ENCODE measurements around the gene PDE3A.

The PDE3A gene

DNA sequence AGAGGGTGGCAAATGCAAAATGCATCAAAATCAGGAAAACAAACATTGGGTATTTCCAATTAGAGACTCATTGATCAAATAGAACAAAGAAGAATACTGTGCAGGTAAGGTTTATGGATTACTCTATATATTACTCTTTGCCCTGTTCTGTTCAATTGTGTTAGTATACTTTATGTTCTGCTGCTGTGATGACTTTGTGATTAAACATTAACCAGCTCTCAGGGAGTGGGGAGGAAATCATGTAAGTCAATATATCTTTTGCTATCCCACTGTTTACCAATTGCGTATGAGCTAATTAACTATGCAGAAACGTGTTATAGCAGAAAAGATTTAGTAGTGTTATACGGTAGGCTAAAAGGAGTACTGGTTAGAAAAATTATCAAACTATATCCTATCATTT, 129.4 kb downstream of the PDE3A start:
- in situ Hi-C loops (cut with MboI; ENCODE audit: low pct_unique_long_range_greater_than_20kb, low sequenced_read_pairs, unreplicated experiment), result no loop called here
- no peak for DNase-seq (ENCODE audit: low spot score)
- TF ChIP-seq, protein P1, sequence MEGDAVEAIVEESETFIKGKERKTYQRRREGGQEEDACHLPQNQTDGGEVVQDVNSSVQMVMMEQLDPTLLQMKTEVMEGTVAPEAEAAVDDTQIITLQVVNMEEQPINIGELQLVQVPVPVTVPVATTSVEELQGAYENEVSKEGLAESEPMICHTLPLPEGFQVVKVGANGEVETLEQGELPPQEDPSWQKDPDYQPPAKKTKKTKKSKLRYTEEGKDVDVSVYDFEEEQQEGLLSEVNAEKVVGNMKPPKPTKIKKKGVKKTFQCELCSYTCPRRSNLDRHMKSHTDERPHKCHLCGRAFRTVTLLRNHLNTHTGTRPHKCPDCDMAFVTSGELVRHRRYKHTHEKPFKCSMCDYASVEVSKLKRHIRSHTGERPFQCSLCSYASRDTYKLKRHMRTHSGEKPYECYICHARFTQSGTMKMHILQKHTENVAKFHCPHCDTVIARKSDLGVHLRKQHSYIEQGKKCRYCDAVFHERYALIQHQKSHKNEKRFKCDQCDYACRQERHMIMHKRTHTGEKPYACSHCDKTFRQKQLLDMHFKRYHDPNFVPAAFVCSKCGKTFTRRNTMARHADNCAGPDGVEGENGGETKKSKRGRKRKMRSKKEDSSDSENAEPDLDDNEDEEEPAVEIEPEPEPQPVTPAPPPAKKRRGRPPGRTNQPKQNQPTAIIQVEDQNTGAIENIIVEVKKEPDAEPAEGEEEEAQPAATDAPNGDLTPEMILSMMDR (IDR thresholded peaks at IDR 0.05; ENCODE audit: extremely low read depth, insufficient read depth, missing control alignments), result no peak

DNA sequence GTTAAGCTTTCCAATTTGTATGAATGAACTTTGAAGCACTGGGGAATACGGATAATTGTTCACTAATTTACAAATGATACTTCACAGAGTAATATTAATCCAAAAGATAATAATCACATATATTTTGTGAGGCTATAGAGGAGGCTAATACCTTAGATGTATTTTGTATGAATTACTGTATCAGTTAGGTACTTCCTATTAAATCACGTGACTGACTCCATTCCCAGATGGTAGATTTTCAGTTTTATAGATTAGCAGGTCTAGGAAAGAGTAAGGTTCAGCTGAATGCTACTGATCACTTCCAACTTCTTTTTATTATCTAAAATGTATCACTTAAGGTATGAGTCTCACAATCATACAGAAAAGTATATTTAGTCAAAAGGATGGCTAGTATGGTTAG, 133.6 kb downstream of the PDE3A start:
- no peak for DNase-seq (ENCODE audit: low spot score)
- in situ Hi-C loops (cut with MboI; ENCODE audit: low pct_unique_long_range_greater_than_20kb, low sequenced_read_pairs, unreplicated experiment), result no loop called here
- TF ChIP-seq, protein P1 (IDR thresholded peaks at IDR 0.05; ENCODE audit: extremely low read depth, insufficient read depth, missing control alignments), result no peak

DNA sequence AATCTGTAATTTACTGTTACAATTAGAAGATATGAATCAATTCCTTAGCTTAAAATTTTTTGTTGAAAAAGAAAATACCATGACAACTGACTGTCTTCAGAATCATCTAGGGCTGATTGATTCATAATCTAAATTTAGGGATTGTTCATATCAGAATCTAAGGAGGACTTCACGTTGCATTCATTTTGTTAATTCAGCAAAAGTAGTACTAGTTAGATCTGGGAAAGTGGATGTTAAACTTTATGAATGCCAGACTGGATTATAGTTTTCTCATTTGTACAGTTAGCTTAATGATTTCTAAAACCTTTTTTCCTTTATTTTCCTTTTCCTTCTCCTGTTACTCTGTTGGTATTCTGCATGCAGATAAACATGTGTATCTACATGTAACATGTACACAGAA, 135.5 kb downstream of the PDE3A start:
- DNase-seq (ENCODE audit: low spot score), result no peak
- TF ChIP-seq, protein P1 (IDR thresholded peaks at IDR 0.05; ENCODE audit: extremely low read depth, insufficient read depth, missing control alignments), result no peak
- in situ Hi-C loops (cut with MboI; ENCODE audit: low pct_unique_long_range_greater_than_20kb, low sequenced_read_pairs, unreplicated experiment), result no loop called here

DNA sequence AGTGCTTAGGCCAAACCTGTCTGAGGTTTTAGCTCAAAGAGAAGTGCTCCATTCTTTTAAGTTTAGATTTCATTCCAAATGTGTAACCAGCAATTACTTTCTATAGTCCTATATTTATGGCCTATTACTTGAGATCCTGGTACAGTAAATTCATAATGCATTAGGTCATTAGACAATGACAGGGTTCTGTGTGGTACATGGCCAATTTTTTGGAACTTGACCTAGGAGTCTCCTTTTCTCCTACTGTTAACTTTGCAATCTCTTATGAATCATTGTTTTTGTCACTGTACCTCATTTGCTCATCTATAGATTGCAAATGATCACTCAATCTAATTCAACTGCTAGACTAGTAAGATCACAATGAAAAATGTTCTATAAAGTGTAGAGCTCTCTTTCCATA, 136.7 kb downstream of the PDE3A start:
- DNase-seq (ENCODE audit: low spot score), result no peak
- TF ChIP-seq, protein P1 (IDR thresholded peaks at IDR 0.05; ENCODE audit: extremely low read depth, insufficient read depth, missing control alignments), result no peak
- in situ Hi-C loops (cut with MboI; ENCODE audit: low pct_unique_long_range_greater_than_20kb, low sequenced_read_pairs, unreplicated experiment), result no loop called here

DNA sequence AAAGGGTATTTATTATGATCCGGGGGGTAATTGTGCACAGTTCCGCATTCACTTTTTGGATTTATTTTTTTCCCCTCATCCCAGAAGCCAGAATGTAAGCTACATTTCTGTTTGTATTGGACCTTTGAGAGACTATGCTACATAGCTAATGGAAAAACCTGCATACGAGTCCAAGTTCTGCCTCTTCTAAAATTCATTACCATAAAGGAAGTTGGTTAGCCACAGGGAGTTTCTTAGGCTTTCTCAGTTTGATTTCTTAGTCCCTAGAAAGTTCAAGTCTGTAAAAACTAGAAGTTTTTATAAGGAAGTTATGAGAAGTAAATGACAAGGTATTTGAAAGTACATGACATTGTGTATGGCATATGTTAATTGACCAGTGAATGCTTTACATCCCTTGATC, 138.7 kb downstream of the PDE3A start:
- DNase-seq (ENCODE audit: low spot score), result no peak
- in situ Hi-C loops (cut with MboI; ENCODE audit: low pct_unique_long_range_greater_than_20kb, low sequenced_read_pairs, unreplicated experiment), result no loop called here
- TF ChIP-seq, protein P1 (IDR thresholded peaks at IDR 0.05; ENCODE audit: extremely low read depth, insufficient read depth, missing control alignments), result no peak

DNA sequence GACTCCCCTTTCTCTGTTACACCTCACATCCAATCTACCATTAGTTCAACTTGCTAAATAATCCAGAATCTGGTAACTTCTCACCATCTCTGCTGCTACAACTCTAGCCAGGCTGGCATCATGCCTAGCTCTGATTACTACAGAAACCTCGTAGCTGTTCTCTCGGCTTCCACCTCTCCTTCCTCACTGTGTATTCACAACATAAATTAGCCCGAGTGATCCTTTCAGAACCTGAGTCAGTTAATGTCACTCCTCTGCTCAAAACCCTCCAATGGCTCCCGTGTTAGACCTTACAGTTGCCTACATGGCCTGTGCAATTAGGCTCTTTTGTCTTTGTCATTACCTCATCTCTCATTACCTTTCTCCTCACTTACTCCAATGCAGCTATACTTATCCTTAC, 139.4 kb downstream of the PDE3A start:
- no peak for DNase-seq (ENCODE audit: low spot score)
- TF ChIP-seq, protein P1 (IDR thresholded peaks at IDR 0.05; ENCODE audit: extremely low read depth, insufficient read depth, missing control alignments), result no peak

DNA sequence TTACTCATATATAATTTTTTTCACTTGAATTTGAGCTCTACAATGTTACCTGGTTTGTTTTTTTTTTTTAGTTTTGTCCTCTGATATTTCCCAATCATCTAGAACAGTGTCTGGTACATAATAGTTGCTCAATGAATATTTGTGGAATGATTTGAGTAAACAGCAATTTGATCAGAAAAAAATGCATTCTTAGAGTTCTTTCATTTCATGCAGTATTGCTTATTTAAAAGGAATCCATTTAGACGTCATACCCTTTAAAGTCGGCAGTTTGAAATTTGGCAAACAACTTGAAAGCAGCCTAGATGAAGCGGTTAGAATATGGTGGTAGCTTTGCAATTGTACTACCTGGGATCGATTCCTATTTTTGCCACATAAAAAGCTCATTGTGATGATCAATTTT, 140.0 kb downstream of the PDE3A start:
- in situ Hi-C loops (cut with MboI; ENCODE audit: low pct_unique_long_range_greater_than_20kb, low sequenced_read_pairs, unreplicated experiment), result no loop called here
- TF ChIP-seq, protein P1 (IDR thresholded peaks at IDR 0.05; ENCODE audit: extremely low read depth, insufficient read depth, missing control alignments), result no peak
- no peak for DNase-seq (ENCODE audit: low spot score)

More for the DNA sequence above, 139.4 kb downstream of the PDE3A start:
- in situ Hi-C loops (cut with MboI; ENCODE audit: low pct_unique_long_range_greater_than_20kb, low sequenced_read_pairs, unreplicated experiment), result no loop called here
